Measurements from ENCODE around the gene IPO11. TPM values are rescaled to one million over a fixed set of nuclear protein-coding genes. Genes with fewer than 3 reads are reported as not detected.

Gene IPO11
- total and polyA plus RNA-seq, 2 experiments from 2014 or later, result 18.7 to 64.7 TPM

DNA sequence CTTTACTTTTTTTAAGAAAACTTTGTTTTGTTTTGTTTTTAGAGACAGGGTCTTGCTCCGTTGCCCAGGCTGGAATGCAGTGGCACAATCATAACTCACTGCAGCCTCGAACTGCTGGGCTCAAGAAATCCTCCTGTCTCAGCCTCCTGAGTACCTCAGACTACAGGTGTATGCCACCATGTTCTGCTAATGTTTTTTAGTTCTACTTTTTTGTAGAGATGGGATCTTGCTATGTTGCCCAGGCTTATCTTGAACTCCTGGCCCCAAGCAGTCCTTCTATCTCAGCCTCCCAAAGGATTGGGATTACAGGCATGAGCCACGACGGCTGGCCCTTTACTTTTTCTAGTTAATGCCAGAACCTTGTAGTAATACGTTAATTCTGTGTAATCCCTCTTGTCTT is 36.0 kb downstream of the IPO11 start:
- H3K9me3 Mint-ChIP-seq, result no peaks in the 10 kb centered on the region
- peaks cover 35% of the 10 kb centered on the region for H3K79me2 ChIP-seq (replicated peaks; ENCODE audit: insufficient read depth)

More for the DNA sequence above, 36.0 kb downstream of the IPO11 start:
- ATAC-seq (no peak), DNase-seq (ENCODE audit: low spot score) (no peak)
- H3K9me2 ChIP-seq (ENCODE audit: insufficient read depth), result no peaks in the 10 kb centered on the region
- Mint-ChIP-seq H3K27me3 (ENCODE audit: insufficient read depth, low read depth, poor library complexity) (no peaks in the 10 kb centered on the region), H3K4me3 (no peak overlapping the region), H3K36me3 (ENCODE audit: low read depth) (peaks cover 42% of the 10 kb centered on the region), H3K4me1 (no peaks in the 10 kb centered on the region; the same call in 2 of the 3 replicates), H3K27ac (no peak overlapping the region)
- peaks cover 13% of the 10 kb centered on the region; the same call in 1 of the 2 replicates for H3K36me3 ChIP-seq (ENCODE audit: insufficient read depth)
- H3K27me3 ChIP-seq (ENCODE audit: insufficient read depth), result no peaks in the 10 kb centered on the region
- H2AFZ ChIP-seq, result no peak overlapping the region
- no peak overlapping the region for H3K4me3 ChIP-seq
- peaks cover 4% of the 10 kb centered on the region for H4K20me1 ChIP-seq (replicated peaks; ENCODE audit: insufficient read depth)
- no peak for TF ChIP-seq NANOG (IDR thresholded peaks at IDR 0.05; ENCODE audit: borderline replicate concordance)
- TF ChIP-seq REST (IDR thresholded peaks at IDR 0.05; ENCODE audit: unreplicated experiment), result no peak
- TF ChIP-seq CREB1 (CRISPR knock-in tag; IDR thresholded peaks at IDR 0.05; ENCODE audit: low read depth), result no peak
- TF ChIP-seq, protein P1, sequence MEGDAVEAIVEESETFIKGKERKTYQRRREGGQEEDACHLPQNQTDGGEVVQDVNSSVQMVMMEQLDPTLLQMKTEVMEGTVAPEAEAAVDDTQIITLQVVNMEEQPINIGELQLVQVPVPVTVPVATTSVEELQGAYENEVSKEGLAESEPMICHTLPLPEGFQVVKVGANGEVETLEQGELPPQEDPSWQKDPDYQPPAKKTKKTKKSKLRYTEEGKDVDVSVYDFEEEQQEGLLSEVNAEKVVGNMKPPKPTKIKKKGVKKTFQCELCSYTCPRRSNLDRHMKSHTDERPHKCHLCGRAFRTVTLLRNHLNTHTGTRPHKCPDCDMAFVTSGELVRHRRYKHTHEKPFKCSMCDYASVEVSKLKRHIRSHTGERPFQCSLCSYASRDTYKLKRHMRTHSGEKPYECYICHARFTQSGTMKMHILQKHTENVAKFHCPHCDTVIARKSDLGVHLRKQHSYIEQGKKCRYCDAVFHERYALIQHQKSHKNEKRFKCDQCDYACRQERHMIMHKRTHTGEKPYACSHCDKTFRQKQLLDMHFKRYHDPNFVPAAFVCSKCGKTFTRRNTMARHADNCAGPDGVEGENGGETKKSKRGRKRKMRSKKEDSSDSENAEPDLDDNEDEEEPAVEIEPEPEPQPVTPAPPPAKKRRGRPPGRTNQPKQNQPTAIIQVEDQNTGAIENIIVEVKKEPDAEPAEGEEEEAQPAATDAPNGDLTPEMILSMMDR (conservative IDR thresholded peaks at IDR 0.05; ENCODE audit: low read depth in 2 of 2), result no peak
- TF ChIP-seq EZH2phosphoT487 (IDR thresholded peaks at IDR 0.05; ENCODE audit: unreplicated experiment), result no peak
- no peak for TF ChIP-seq JUNB (IDR thresholded peaks at IDR 0.05; ENCODE audit: unreplicated experiment)
- no peak for TF ChIP-seq EZH2 (IDR thresholded peaks at IDR 0.05; ENCODE audit: low read depth, unreplicated experiment)
- TF ChIP-seq ZNF114 (CRISPR knock-in tag; IDR thresholded peaks at IDR 0.05), result no peak
- TF ChIP-seq, protein P2, sequence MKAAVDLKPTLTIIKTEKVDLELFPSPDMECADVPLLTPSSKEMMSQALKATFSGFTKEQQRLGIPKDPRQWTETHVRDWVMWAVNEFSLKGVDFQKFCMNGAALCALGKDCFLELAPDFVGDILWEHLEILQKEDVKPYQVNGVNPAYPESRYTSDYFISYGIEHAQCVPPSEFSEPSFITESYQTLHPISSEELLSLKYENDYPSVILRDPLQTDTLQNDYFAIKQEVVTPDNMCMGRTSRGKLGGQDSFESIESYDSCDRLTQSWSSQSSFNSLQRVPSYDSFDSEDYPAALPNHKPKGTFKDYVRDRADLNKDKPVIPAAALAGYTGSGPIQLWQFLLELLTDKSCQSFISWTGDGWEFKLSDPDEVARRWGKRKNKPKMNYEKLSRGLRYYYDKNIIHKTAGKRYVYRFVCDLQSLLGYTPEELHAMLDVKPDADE (IDR thresholded peaks at IDR 0.05), result no peak
- TF ChIP-seq STAT1 (IDR thresholded peaks at IDR 0.05; ENCODE audit: unreplicated experiment), result no peak
- TF ChIP-seq POLR2AphosphoS5 (IDR thresholded peaks at IDR 0.05; ENCODE audit: low read depth), result no peak
- H3K4me2 ChIP-seq, result no peak overlapping the region
- no peaks in the 10 kb centered on the region for H3K4me1 ChIP-seq (ENCODE audit: insufficient read depth)
- no peaks in the 10 kb centered on the region for H3F3A ChIP-seq (replicated peaks; ENCODE audit: low read depth)
- no peak overlapping the region for H3K27ac ChIP-seq (ENCODE audit: low read depth)

Measured in GM23338 (cell line).